Immature natural killer cell (primary cell): ENCODE results near the gene CHCT1. TPM values are rescaled to one million over a fixed set of nuclear protein-coding genes. Genes with fewer than 3 reads are reported as not detected.

ENCODE experiments used
- DNase-seq, 3 donors: peaks; one replicate each; pipeline ENCODE4 v3.0.0; 2022; ENCODE audit warnings: mixed read lengths in 1 of 3
- H3K27ac Mint-ChIP-seq, 6 donors: one replicate each; pipeline ENCODE4 v1.8.0; 2020; ENCODE audit warnings: mixed read lengths in 6 of 6, mild to moderate bottlenecking in 5 of 6, inconsistent platforms in 4 of 6, moderate library complexity in 3 of 6
- H3K27me3 Mint-ChIP-seq, 3 donors: one replicate each; pipeline ENCODE4 v1.8.0; 2020 to 2021; ENCODE audit warnings: low read depth in 3 of 3, mild to moderate bottlenecking in 3 of 3, mixed read lengths in 3 of 3, moderate library complexity in 3 of 3, inconsistent platforms in 1 of 3
- H3K36me3 Mint-ChIP-seq, 3 donors: one replicate each; pipeline ENCODE4 v1.8.0; 2020; ENCODE audit warnings: mixed read lengths in 3 of 3, inconsistent platforms in 2 of 3, mild to moderate bottlenecking in 2 of 3
- H3K4me1 Mint-ChIP-seq, 2 donors: one replicate each; pipeline ENCODE4 v1.8.0; 2020; ENCODE audit warnings: inconsistent platforms in 2 of 2, mild to moderate bottlenecking in 2 of 2, mixed read lengths in 2 of 2, moderate library complexity in 1 of 2
- H3K4me3 Mint-ChIP-seq, 5 donors: one replicate each; pipeline ENCODE4 v1.8.0; 2020; ENCODE audit warnings: mild to moderate bottlenecking in 5 of 5, mixed read lengths in 5 of 5, inconsistent platforms in 3 of 5, moderate library complexity in 3 of 5
- H3K9me3 Mint-ChIP-seq, 6 donors: one replicate each; pipeline ENCODE4 v1.8.0; 2020; ENCODE audit warnings: mild to moderate bottlenecking in 6 of 6, mixed read lengths in 6 of 6, inconsistent platforms in 4 of 6, moderate library complexity in 3 of 6
- polyA plus RNA-seq, 3 donors: library from polyadenylated mRNA; unstranded; fragments of 300-500 nt; fragmentation: Illumina TruSeq; gene quantifications; one replicate each; pipeline ENCODE4 v1.2.3, GENCODE V29; 2021

The CHCT1 gene
- polyA plus RNA-seq, 3 donors from 2014 or later, result not detected

DNA sequence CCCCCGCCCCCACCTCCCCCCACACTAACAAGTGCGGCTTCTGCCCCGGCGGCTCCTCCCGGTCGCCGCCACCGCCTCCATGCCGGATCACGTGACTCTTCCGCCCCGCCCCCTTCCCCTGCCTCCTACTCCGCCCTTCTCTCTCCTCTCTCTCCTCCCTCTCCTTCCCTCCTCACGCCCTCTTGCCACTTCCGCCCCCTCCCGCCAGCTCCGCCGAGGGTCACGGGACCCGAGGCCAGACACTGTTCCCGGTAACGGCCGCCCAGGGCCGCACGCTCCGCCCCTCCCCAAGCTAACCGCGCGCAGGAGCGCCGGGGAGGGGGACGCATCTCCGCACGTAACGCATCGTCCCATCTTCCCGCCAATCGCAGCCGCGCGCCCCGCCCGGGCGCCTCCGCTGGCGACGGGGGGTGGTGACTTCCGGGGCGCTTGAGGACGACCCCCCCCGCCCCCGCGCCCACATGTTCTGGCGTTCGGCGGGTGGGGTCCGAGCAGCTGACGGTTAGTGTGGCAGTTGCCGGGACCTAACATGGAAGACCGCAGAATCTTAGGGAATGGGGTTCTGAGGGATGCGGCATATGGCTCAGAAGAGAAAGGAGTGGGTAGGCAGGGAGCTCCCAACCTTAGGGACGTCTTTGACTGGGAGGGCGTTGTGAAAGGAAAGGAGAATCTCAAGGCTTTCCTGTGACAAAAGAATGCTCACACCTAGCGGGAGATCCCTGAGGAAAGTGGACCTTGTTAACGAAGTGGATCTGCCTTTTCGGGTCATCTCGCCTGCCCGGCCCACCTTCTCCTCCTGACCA lies 30.0 kb upstream of the CHCT1 start, which contains the start of gene USP32:
USP32 (minus strand) TSS at position 92 of the 803 bp plus-strand sequence. CDS start 194 bp downstream, outside the sequence.
- H3K4me3 Mint-ChIP-seq, result peak within 1 kb of the TSS; percentile 94 to 97 (median 95)
- H3K27ac Mint-ChIP-seq, result peak within 1 kb of the TSS; percentile 93 to 98 (median 97)
- no peaks in the 10 kb centered on the region for H3K36me3 Mint-ChIP-seq
- no peaks in the 10 kb centered on the region for H3K9me3 Mint-ChIP-seq
- DNase-seq, result peak; percentile 94 to 96 (median 95)
- H3K27me3 Mint-ChIP-seq, result peaks cover 8 to 13% (median 13%) of the 10 kb centered on the region in 3 donors
- H3K4me1 Mint-ChIP-seq, result peaks cover 34 to 44% of the 10 kb centered on the region in 2 donors

DNA sequence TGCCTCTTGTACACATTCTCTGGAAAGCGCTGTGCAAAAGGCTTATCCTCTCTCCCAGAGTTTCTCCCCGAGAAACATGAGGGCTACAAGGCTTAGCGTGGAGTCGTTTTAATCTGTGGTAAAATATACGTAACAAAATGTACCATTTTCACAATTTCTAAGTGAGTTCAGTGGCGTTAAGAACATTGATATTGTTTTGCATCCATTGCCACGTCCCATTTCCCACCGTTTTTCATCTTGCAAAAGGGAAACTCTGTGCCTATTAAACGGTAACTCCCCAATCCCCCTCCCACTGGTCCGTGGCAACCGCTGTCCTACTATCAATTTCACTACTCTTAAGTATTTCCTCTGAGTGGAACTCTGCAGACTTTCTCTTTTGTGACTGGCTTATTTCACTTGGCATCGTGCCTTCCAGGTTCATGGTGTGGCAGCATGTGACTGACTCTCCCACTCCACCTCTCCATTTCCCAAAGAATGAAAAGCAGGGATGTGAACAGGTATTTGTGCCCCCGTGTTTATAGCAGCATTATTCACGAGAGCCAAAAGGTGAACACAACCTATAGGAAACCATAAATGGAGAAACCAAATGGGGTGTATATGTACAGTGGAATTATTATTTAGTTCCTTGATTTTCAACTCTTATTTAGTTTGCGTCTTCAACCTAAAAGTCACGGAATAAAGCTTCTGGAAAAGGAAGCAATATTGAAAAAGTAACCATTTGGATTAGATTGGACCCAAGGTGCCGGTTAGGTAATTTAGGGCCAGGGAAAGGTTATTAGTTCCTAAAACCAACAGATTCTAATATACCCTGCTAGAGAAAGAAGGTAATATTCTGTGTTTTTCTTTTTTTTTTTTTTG lies 29.2 kb upstream of the CHCT1 start:
- H3K36me3 Mint-ChIP-seq, result no peaks in the 10 kb centered on the region
- H3K4me3 Mint-ChIP-seq, result peak overlapping the region; percentile 94 to 97 (median 95)
- peak; percentile 10 to 27 (median 16) for DNase-seq
- H3K27me3 Mint-ChIP-seq, result peaks cover 8 to 13% (median 13%) of the 10 kb centered on the region in 3 donors
- no peaks in the 10 kb centered on the region for H3K9me3 Mint-ChIP-seq
- H3K27ac Mint-ChIP-seq, result peak overlapping the region; percentile 93 to 98 (median 97)
- peaks cover 35 to 43% of the 10 kb centered on the region in 2 donors for H3K4me1 Mint-ChIP-seq

DNA sequence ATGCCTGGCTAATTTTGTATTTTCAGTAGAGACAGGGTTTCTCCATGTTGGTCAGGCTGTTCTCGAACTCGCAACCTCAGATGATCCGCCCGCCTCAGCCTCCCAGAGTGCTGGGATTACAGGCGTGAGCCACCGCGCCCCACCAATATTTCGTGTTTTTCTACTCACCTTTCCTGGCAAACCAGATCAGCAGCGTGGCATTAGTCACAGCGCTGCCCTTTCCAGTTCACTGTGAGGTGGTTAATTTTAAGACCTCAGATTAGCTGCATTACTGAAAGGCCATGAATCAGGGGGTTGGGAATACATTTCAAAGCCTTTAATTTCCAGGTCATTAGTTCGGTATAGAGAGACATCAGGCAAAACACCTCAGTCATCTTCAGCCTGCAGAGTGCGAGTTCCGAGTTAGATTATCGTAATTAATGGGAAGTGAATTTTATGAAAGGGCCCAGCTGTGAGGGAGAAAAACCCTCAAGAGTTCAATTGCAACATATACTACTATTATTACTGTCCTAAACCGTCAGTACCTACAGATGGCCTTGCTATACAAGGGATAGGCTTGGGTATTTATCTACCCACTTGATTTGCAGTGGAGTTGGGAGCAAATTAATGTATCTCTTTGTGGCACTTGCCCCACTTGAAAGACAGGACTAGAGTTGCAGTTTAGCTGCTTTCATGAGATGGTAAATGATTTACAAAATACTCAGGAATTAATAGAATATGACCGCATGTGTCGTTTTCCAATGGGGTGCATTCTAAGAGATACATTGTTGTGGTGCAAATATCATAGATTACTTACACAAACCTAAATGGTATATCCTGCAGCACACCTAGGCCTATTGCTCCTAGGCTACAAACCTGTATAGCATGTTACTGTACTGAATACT lies 28.2 kb upstream of the CHCT1 start:
- Mint-ChIP-seq H3K4me3 (peak overlapping the region in 1 of 5 donors; percentile 27), H3K36me3 (no peaks in the 10 kb centered on the region), H3K9me3 (no peaks in the 10 kb centered on the region), H3K4me1 (peaks cover 33 to 38% of the 10 kb centered on the region in 2 donors), H3K27me3 (peaks cover 8 to 13% (median 13%) of the 10 kb centered on the region in 3 donors), H3K27ac (peak overlapping the region; percentile 4 to 98 (median 79))
- DNase-seq, result no peak

DNA sequence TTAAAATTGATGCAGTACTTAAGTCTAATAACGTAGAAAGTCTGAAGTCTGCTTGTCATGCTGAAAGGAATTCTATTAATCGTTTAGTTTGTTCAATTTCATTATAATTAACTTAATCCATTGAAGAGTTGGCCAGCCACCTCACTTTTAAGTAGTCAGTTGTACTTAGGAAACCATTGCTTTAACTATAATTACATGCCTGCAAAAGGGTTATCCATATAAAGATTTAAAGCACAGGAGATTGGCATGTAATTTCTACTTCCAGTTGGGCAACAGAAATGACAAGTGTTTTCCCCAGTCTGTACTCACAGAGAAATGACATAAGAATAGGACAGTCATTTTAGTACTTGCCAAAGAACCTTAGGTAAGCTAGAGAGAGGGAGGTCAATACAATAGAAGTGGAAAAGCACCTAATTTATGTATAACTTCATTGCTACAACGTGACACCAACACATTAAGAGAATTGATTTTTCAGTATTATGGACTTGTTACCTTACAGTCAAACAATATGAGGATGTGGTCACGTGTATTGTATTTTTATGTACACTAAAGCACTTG lies 26.7 kb upstream of the CHCT1 start:
- peaks cover 25 to 27% of the 10 kb centered on the region in 2 donors for H3K4me1 Mint-ChIP-seq
- H3K27ac Mint-ChIP-seq, result peak overlapping the region in 1 of 6 donors; percentile 71
- no peak overlapping the region for H3K4me3 Mint-ChIP-seq
- H3K36me3 Mint-ChIP-seq, result no peaks in the 10 kb centered on the region
- no peaks in the 10 kb centered on the region for H3K9me3 Mint-ChIP-seq
- no peak for DNase-seq
- peaks cover 8 to 13% (median 13%) of the 10 kb centered on the region in 3 donors for H3K27me3 Mint-ChIP-seq

DNA sequence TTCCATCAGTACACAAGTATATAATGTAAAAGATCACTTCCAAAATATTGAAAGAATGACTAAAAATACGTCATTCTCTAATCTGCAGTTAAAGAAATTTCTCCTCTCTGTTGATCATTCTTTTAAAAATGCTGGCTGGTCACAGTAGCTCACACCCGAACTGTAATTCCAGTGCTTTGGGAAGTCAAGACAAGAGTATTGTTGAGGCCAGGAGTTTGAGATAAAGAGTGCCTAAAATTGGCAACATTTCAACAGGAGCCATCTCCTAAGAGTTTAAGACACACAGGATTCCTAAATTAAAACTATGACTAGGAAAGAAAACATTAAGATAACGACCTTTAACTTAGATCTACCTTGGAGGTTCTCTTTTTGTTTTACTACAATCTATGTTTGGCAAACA lies 25.9 kb upstream of the CHCT1 start:
- H3K27ac Mint-ChIP-seq, result no peak overlapping the region
- H3K4me3 Mint-ChIP-seq, result no peak overlapping the region
- no peaks in the 10 kb centered on the region for H3K9me3 Mint-ChIP-seq
- DNase-seq, result no peak
- peaks cover 17 to 19% of the 10 kb centered on the region in 2 donors for H3K4me1 Mint-ChIP-seq
- no peaks in the 10 kb centered on the region for H3K36me3 Mint-ChIP-seq
- peaks cover 5 to 10% (median 9%) of the 10 kb centered on the region in 3 donors for H3K27me3 Mint-ChIP-seq

DNA sequence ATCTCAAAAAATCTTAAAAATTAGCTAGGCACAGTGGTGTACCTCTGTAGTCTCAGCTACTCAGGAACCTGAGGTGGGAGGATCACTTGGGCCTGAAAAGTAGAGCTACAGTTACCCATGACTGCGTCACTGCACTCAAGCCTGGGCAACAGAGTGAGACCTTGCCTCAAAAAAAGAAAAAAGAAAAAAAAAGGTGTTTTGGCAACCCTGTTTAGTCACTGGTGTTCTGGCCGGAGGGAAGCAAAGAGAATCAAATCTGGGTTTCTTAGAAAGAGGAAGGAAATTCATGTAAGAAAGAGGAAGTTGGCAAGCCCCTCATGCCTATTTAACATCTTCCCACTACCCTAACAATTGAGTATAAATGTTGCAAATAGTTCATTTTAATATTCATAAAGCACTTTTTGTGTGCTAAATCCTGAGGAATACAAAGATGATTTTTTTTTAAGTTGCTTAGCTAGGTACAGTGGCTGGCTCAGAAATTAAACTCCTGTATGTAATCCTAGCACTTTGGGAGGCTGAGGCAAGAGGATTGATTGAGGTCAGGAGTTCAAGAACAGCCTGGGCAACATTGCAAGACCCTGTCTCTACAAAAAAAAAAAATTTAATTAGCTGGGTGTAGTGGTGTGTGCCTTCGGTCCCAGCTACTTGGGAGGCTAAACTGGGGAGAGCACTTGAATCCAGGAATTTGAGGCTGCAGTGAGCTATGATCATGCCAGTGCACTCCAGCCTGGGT lies 23.9 kb upstream of the CHCT1 start:
- Mint-ChIP-seq H3K9me3 (no peaks in the 10 kb centered on the region), H3K4me3 (peak overlapping the region in 2 of 5 donors; percentile 3 to 13)

DNA sequence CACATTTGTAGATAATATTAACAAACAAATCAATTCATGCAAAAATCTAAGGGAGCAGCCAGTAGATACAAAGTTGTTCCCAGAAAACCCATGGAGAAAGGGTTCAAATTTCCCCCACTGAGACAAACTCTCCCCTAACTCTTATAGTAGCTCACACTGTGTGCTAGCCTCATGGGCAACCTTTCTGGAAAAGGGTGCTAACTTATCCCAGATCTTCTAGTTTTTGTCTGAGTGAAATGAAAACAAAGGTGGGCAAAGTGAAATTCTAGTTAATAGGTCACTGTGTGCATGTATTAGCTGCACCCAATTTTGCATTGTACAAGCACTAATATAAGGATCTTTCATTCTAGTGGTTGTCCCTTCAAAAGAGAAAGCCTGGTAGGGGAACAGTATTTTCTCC lies 20.5 kb upstream of the CHCT1 start:
- Mint-ChIP-seq H3K4me3 (no peak overlapping the region), H3K27me3 (peaks cover 0 to 5% (median 2%) of the 10 kb centered on the region in 3 donors), H3K27ac (no peak overlapping the region), H3K4me1 (peaks cover 7 to 8% of the 10 kb centered on the region in 2 donors), H3K36me3 (no peaks in the 10 kb centered on the region), H3K9me3 (no peaks in the 10 kb centered on the region)
- DNase-seq, result no peak

More for the DNA sequence above, 23.9 kb upstream of the CHCT1 start:
- DNase-seq, result peak; percentile 8 to 38 (median 17)
- H3K36me3 Mint-ChIP-seq, result no peaks in the 10 kb centered on the region
- H3K27ac Mint-ChIP-seq, result peak overlapping the region; percentile 9 to 83 (median 70)
- H3K27me3 Mint-ChIP-seq, result no peaks in the 10 kb centered on the region
- H3K4me1 Mint-ChIP-seq, result peaks cover 7 to 8% of the 10 kb centered on the region in 2 donors

DNA sequence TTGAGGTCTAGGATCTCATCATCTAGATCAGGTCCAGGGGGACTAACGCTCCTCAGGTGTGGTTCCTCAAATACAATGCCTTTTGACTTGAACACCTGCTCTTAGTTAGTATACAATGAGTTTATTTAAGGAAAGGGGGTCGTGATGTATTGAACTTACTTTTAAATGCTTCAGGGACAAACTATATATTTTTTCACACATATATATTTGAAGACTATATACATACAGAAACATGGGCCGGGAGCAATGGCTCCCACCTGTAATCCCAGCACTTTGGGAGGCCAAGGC lies 18.8 kb upstream of the CHCT1 start:
- no peaks in the 10 kb centered on the region for H3K9me3 Mint-ChIP-seq
- H3K27me3 Mint-ChIP-seq, result peaks cover 0 to 5% (median 2%) of the 10 kb centered on the region in 3 donors
- no peak overlapping the region for H3K4me3 Mint-ChIP-seq
- DNase-seq, result no peak
- no peak overlapping the region for H3K27ac Mint-ChIP-seq
- H3K36me3 Mint-ChIP-seq, result no peaks in the 10 kb centered on the region
- peaks cover under 1 to 1% of the 10 kb centered on the region in 2 donors for H3K4me1 Mint-ChIP-seq

DNA sequence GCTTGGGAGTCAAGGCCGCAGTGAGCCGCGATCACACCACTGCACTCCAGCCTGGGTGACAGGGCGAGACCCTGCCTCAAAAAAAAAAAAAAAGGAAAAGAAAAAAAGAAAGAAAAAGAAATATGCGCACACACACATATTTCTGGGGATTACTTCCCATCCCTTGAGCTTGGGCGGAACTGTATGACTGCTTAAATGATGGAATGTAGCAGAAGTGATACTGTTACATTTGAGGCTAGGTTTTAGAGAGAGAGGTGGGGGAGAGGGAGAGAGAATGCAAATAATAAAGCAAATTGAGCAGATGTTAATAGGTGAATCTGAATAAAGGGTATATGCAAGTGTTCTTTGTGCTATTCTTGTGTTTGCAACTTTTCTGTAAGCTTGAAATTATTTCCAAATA lies 18.3 kb upstream of the CHCT1 start:
- H3K4me3 Mint-ChIP-seq, result no peak overlapping the region
- H3K27me3 Mint-ChIP-seq, result peaks cover 0 to 5% (median 2%) of the 10 kb centered on the region in 3 donors
- no peak overlapping the region for H3K27ac Mint-ChIP-seq
- no peaks in the 10 kb centered on the region for H3K4me1 Mint-ChIP-seq
- no peaks in the 10 kb centered on the region for H3K9me3 Mint-ChIP-seq
- no peaks in the 10 kb centered on the region for H3K36me3 Mint-ChIP-seq
- DNase-seq, result no peak

DNA sequence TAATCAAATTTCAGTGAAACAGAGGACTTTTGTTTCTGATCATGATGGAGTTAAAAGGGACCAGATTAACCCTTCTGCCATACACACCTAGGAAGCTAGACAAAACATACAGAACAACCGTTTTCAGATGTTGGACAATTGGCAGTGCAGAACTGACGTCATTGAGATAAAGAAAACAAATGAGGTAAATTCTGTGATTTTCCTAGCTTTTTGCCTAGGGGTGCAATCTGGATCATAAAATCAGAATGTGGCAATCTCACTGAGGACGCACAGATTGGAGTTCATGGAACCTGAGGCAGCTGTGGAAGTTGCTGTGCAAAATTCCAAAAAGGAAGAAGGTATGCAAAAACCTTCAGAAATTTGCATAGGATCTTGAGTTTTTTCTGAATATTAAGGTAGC lies 15.4 kb upstream of the CHCT1 start:
- no peaks in the 10 kb centered on the region for H3K4me1 Mint-ChIP-seq
- H3K27me3 Mint-ChIP-seq, result peaks cover 0 to 5% (median 4%) of the 10 kb centered on the region in 3 donors
- DNase-seq, result no peak
- H3K4me3 Mint-ChIP-seq, result no peak overlapping the region
- H3K27ac Mint-ChIP-seq, result no peak overlapping the region
- H3K9me3 Mint-ChIP-seq, result no peaks in the 10 kb centered on the region
- H3K36me3 Mint-ChIP-seq, result peaks cover 0 to 3% (median 0%) of the 10 kb centered on the region in 3 donors

DNA sequence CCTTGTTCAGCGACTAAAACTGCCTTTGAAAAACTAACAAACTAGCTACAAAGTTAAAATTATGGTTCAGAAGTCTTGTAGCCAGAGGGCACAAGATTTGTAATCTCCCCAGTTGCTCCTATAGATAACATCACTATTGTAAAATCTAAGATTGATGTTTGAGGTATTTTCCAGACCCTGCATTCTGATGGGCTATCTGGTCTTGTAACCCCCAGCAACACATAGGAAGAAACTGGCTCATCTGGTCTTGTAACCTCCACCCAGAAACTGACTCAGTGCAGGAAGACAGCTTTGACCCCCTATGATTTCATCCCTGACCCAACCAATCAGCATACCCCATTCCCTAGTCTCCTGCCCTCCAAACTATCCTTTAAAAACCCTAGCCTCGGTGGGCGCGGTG lies 12.3 kb upstream of the CHCT1 start:
- H3K4me3 Mint-ChIP-seq, result no peak overlapping the region
- no peak overlapping the region for H3K27ac Mint-ChIP-seq
- H3K4me1 Mint-ChIP-seq, result no peaks in the 10 kb centered on the region
- no peaks in the 10 kb centered on the region for H3K9me3 Mint-ChIP-seq
- H3K36me3 Mint-ChIP-seq, result peaks cover 0 to 3% (median 0%) of the 10 kb centered on the region in 3 donors
- H3K27me3 Mint-ChIP-seq, result peaks cover 3 to 4% (median 3%) of the 10 kb centered on the region in 3 donors
- no peak for DNase-seq

DNA sequence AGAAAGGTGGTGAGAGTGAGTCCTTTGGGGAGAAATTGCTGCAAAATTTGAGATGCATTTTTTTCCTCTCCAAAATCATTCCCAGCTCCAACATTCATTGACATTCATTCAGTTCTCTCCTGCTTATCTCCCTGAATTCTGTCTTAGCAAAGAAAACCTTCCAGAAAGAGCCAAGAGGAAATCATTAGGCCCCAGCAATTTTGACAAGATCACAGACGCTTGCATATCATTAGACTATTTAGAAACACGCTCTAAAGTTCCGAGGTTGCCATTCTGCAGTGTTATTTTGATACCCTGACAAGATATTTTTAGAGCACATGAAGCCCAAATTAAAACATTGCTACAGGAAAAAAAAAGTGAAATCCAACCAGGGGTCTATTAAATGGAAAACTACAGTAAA lies 9.6 kb upstream of the CHCT1 start:
- Mint-ChIP-seq H3K27me3 (peaks cover 2 to 8% (median 3%) of the 10 kb centered on the region in 3 donors), H3K36me3 (peaks cover 0 to 3% (median 0%) of the 10 kb centered on the region in 3 donors), H3K9me3 (no peaks in the 10 kb centered on the region), H3K27ac (peak overlapping the region in 1 of 6 donors; percentile 31), H3K4me1 (no peaks in the 10 kb centered on the region), H3K4me3 (no peak overlapping the region)
- no peak for DNase-seq
